ENCODE results near the gene DRGX.

The DRGX gene

DNA sequence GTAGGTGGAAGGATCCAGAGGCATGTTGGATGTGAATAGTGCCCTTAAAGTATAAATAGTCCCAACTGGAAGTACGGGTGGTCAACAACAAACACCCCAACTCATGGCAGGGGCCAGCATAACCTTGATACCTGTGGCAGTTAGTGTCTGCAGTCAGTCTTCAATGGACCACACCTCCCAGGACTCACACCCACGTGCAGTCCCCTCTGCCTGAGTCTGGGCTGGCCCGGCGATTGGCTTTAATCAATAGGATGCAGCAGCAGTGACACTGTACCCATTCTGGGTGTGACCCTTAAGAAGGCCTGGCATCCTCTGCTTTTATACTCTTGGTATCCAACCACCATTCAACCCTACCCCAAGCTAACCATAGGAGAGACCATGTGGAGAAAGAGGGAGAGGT is 18.6 kb downstream of the DRGX start:
- H3K4me3 ChIP-seq (replicated peaks; ENCODE audit: low read depth, low read length): no peak overlapping the region
- TF ChIP-seq, protein P1, sequence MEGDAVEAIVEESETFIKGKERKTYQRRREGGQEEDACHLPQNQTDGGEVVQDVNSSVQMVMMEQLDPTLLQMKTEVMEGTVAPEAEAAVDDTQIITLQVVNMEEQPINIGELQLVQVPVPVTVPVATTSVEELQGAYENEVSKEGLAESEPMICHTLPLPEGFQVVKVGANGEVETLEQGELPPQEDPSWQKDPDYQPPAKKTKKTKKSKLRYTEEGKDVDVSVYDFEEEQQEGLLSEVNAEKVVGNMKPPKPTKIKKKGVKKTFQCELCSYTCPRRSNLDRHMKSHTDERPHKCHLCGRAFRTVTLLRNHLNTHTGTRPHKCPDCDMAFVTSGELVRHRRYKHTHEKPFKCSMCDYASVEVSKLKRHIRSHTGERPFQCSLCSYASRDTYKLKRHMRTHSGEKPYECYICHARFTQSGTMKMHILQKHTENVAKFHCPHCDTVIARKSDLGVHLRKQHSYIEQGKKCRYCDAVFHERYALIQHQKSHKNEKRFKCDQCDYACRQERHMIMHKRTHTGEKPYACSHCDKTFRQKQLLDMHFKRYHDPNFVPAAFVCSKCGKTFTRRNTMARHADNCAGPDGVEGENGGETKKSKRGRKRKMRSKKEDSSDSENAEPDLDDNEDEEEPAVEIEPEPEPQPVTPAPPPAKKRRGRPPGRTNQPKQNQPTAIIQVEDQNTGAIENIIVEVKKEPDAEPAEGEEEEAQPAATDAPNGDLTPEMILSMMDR (IDR thresholded peaks at IDR 0.05; ENCODE audit: low read length, missing control alignments): no peak
- DNase-seq (ENCODE audit: low read depth): no peak

DNA sequence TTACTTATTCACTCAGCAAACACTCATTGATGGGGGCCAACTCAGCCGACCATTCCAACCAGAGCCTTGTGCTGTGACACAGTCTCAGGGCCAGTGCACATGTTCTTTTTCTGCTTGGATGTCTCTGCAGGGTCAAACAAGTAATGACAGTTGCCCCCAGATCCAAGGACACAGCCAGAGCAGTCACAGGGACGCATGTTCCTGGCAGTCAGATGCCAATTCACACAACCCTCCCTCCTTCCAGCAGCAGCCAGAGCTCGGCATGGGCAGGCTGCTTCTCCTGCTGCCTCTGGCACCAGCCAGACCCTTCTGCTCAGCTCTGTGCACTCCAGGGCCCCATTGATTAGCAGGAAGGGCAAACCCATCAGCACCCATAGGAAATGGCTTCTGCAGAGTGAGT is 20.3 kb downstream of the DRGX start:
- H3K4me3 ChIP-seq (replicated peaks; ENCODE audit: low read depth, low read length): no peak overlapping the region
- no peak for DNase-seq (ENCODE audit: low read depth)
- TF ChIP-seq, protein P1 (IDR thresholded peaks at IDR 0.05; ENCODE audit: low read length, missing control alignments): no peak

DNA sequence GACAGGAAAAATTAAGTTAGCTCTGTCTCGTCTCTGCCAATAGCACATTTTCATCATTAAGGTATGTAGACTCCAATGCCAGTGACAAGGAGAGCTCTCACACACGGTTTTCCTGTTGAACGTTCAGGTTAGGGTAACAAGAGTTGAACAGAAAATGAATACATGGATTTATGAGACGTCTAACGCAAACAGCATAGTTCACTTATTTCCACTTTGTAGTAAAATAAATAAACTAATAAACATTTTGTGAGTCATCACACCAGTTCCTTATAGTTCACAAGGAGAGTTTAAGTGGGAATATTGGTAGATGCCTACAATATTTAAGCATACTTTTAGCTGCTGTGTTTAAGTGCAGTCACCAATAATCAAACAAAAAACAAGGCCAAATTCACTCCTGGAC is 21.1 kb downstream of the DRGX start:
- TF ChIP-seq, protein P1 (IDR thresholded peaks at IDR 0.05; ENCODE audit: low read length, missing control alignments): no peak
- no peak for DNase-seq (ENCODE audit: low read depth)
- H3K4me3 ChIP-seq (replicated peaks; ENCODE audit: low read depth, low read length): no peak overlapping the region

DNA sequence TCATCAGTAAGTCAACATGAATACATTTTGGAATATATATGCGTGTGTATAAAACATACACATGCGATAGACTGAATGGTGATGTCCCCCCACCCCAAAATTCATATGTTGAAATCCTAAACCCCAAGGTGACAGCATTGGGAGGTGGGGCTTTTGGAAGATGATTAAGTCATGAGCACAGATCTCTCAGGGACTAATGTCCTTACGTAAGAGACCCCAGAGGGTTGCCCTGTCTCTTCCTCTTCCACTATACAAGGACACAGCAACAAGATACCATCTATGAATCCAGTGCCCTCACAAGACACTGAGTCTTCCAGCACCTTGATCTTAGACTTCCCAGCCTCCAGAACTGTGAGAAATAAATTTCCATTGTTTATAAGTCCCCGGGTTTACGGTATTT is 22.5 kb downstream of the DRGX start:
- no peak for DNase-seq (ENCODE audit: low read depth)
- TF ChIP-seq, protein P1 (IDR thresholded peaks at IDR 0.05; ENCODE audit: low read length, missing control alignments): no peak
- H3K4me3 ChIP-seq (replicated peaks; ENCODE audit: low read depth, low read length): no peak overlapping the region

DNA sequence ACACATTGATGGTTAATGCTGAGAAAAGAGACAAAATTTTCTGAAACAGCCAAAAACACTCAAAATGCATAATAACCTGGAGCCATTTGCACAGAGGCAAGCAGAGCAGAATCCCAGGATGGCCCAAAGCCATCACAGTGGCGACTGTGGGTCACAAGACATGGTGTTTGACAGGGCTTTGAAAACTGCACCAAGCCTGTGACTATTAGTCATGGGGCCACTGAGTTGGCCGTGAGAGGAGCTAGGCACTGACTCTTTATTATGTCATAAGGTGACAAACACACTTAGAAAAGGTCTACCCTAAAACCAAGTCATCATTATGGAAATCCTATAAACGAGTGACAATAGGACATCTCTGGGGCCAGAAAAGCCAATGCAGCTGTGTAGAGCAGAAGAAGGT is 23.9 kb downstream of the DRGX start:
- TF ChIP-seq, protein P1 (IDR thresholded peaks at IDR 0.05; ENCODE audit: low read length, missing control alignments): no peak
- no peak overlapping the region for H3K4me3 ChIP-seq (replicated peaks; ENCODE audit: low read depth, low read length)
- no peak for DNase-seq (ENCODE audit: low read depth)

DNA sequence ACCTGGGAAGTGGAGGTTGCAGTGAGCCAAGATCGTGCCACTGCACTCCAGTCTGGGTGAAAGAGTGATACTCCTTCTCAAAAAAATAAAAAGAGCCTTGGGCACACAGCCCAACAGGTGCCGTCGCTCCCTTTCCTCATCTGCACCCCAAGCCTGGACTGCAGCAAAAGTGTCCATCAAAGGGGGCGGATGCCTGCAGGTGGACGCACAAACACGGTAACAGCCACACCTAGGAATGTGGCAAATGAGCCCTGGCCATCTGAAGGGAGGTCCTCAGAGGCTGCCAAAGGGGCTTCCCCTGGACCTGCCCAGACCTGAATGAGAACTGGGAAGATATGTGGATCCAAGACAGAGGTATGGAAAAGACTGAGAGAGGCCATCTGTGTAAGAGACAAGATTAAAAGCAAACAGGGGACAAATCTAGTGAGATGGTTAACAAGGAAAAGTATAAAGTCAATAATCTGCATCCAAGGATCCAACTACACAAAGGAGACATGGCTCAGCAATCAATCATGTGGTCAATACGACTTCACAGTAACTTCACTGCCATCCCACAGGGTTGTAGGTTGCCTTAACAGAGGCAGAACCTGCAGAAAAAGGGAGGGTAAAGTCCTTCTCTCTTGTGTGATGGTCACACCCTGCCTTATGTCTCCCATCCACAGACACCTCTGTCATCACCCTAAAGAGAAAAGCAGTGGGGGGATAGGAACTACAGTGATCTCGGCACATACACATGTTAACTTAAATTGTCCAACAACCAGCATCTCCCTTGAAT is 25.4 kb downstream of the DRGX start:
- TF ChIP-seq, protein P1 (IDR thresholded peaks at IDR 0.05; ENCODE audit: low read length, missing control alignments): no peak
- H3K4me3 ChIP-seq (replicated peaks; ENCODE audit: low read depth, low read length): no peak overlapping the region
- DNase-seq (ENCODE audit: low read depth): no peak
